Fibroblast of lung (primary cell): ENCODE results near the gene APOLD1. TPM values are rescaled to one million over a fixed set of nuclear protein-coding genes. Genes with fewer than 3 reads are reported as not detected.
"Not testable (repeated sequence)": the region's sequence is repeated elsewhere in the genome, so short reads cannot be mapped to it uniquely, and the experiment has no call there.

Source experiments
- DNase-seq, 2 donors: peaks; one replicate each; pipeline versions ENCODE4 v3.0.0 to v3.0.0-alpha.2; 2010; ENCODE audit warnings: low read depth in 2 of 2
- H2AFZ ChIP-seq: 2 replicates; pipeline ENCODE4 v1.5.1; 2012; ENCODE audit warnings: low read length, control low read depth, inconsistent platforms
- H3K27ac ChIP-seq: 2 replicates; pipeline ENCODE4 v1.5.1; 2011; ENCODE audit warnings: low read length, control low read depth; ENCODE audit not compliant: insufficient read depth
- H3K27me3 ChIP-seq: 2 replicates; pipeline ENCODE4 v1.5.1; 2011; ENCODE audit warnings: mild to moderate bottlenecking, low read length; ENCODE audit not compliant: control insufficient read depth, insufficient read depth
- H3K36me3 ChIP-seq: 2 replicates; pipeline ENCODE4 v1.5.1; 2011; ENCODE audit warnings: low read length; ENCODE audit not compliant: control insufficient read depth, insufficient read depth
- H3K4me1 ChIP-seq: 2 replicates; pipeline ENCODE4 v1.5.1; 2011; ENCODE audit warnings: low read length; ENCODE audit not compliant: control insufficient read depth, insufficient read depth; ENCODE audit errors: extremely low read depth
- H3K4me2 ChIP-seq: 2 replicates; pipeline ENCODE4 v1.5.1; 2011; ENCODE audit warnings: low read length, control low read depth; ENCODE audit not compliant: insufficient read depth; ENCODE audit errors: extremely low read depth
- H3K4me3 ChIP-seq, 4 experiments: fragments of 200-600 bp in 1 of 4; sonication (generic) in 1 of 4; replicated peaks in 1 of 4; 2 replicates each; pipeline ENCODE4 v1.5.1; 2011 to 2016; ENCODE audit warnings: low read length in 4 of 4, low read depth in 3 of 4, mild to moderate bottlenecking in 3 of 4, control low read depth in 2 of 4, inconsistent platforms in 1 of 4, mixed read lengths in 1 of 4; ENCODE audit not compliant: insufficient read depth in 1 of 4; ENCODE audit errors: control extremely low read depth in 1 of 4
- H3K79me2 ChIP-seq: 2 replicates; pipeline ENCODE4 v1.5.1; 2012; ENCODE audit warnings: mild to moderate bottlenecking, low read length, inconsistent platforms; ENCODE audit not compliant: control insufficient read depth, insufficient read depth
- H3K9ac ChIP-seq: 2 replicates; pipeline ENCODE4 v1.5.1; 2011; ENCODE audit warnings: mild to moderate bottlenecking, low read length, control low read depth; ENCODE audit not compliant: insufficient read depth
- H3K9me3 ChIP-seq: 2 replicates; pipeline ENCODE4 v1.5.1; 2012; ENCODE audit warnings: low read depth, low read length; ENCODE audit not compliant: control insufficient read depth, insufficient read depth
- H4K20me1 ChIP-seq: 2 replicates; pipeline ENCODE4 v1.5.1; 2011; ENCODE audit warnings: low read length; ENCODE audit not compliant: control insufficient read depth, insufficient read depth; ENCODE audit errors: extremely low read depth
- EZH2 ChIP-seq: IDR thresholded peaks from 2 replicates; pipeline ENCODE4 v1.5.1; 2012; ENCODE audit warnings: low read length, control low read depth, mild to moderate bottlenecking; ENCODE audit errors: missing control alignments
- polyA plus RNA-seq, 2 donors: library from polyadenylated mRNA; depleted of rRNA in 1 of 2; stranded (reverse) in 1 of 2; unstranded in 1 of 2; fragments of >200 nt; gene quantifications; 2 replicates each; pipeline ENCODE4 v1.2.1, GENCODE V29; 2011 to 2012; ENCODE audit warnings: missing spikeins in 1 of 2
- total RNA-seq: library from RNA; depleted of rRNA; stranded (reverse); fragments of >200 nt; gene quantifications from 2 replicates; pipeline ENCODE4 v1.2.1, GENCODE V29; 2014
- TF ChIP-seq, protein P1 (sequence below), 2 donors: IDR thresholded peaks in 1 of 2; conservative IDR thresholded peaks in 1 of 2; 1 replicate in 1 of 2; 2 replicates in 1 of 2; pipeline ENCODE4 v1.5.1; 2011 to 2012; ENCODE audit warnings: low read length in 2 of 2, control low read depth in 1 of 2, inconsistent platforms in 1 of 2, low read depth in 1 of 2, mild to moderate bottlenecking in 1 of 2

Gene APOLD1
- total and polyA plus RNA-seq, 2 donors (not counting 1 experiment from before 2014, with no cell fraction given) = 3.1 to 3.2 TPM

GRCh38 chr12:12837813-12838153, 52.3 kb downstream of the APOLD1 start:
- Histone ChIP-seq H3K9me3 (no peaks in the 10 kb centered on the region), H3K27ac (peak overlapping the region; percentile 55), H3K27me3 (no peaks in the 10 kb centered on the region), H3K79me2 (no peaks in the 10 kb centered on the region), H4K20me1 (no peaks in the 10 kb centered on the region), H3K36me3 (peaks cover 4% of the 10 kb centered on the region), H3K4me2 (no peak overlapping the region), H3K4me3 (no peak overlapping the region), H3K9ac (no peak overlapping the region), H2AFZ (no peak overlapping the region), H3K4me1 (peaks cover 10% of the 10 kb centered on the region)
- DNase-seq = no peak
- TF ChIP-seq EZH2 = no peak
- TF ChIP-seq, protein P1, sequence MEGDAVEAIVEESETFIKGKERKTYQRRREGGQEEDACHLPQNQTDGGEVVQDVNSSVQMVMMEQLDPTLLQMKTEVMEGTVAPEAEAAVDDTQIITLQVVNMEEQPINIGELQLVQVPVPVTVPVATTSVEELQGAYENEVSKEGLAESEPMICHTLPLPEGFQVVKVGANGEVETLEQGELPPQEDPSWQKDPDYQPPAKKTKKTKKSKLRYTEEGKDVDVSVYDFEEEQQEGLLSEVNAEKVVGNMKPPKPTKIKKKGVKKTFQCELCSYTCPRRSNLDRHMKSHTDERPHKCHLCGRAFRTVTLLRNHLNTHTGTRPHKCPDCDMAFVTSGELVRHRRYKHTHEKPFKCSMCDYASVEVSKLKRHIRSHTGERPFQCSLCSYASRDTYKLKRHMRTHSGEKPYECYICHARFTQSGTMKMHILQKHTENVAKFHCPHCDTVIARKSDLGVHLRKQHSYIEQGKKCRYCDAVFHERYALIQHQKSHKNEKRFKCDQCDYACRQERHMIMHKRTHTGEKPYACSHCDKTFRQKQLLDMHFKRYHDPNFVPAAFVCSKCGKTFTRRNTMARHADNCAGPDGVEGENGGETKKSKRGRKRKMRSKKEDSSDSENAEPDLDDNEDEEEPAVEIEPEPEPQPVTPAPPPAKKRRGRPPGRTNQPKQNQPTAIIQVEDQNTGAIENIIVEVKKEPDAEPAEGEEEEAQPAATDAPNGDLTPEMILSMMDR (conservative IDR thresholded peaks at IDR 0.05 in 1 of 2, IDR thresholded peaks at IDR 0.05 in 1 of 2; ENCODE audit: low read depth in 1 of 2, low read length in 2 of 2) = no peak

DNA sequence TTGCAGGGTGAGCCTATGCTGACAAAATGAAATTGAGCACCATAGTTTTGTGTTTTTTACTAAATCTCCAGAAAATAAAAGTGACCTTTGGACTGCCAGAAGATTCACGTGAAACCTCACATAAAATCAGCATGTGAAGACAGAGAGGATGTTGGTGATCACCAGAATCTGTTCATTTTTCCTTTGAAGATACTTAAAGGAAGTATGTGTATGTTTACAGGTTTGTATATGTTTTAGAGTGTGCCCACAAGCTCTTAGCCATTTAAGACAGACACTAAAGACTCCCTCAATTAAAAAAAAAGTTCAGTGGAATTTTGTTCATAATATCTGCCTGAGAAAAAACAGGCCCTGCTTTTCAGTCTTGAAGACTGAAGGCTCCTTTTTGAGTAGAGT, 53.5 kb downstream of the APOLD1 start:
- H3K79me2 ChIP-seq = no peaks in the 10 kb centered on the region
- TF ChIP-seq, protein P1 (conservative IDR thresholded peaks at IDR 0.05 in 1 of 2, IDR thresholded peaks at IDR 0.05 in 1 of 2; ENCODE audit: low read depth in 1 of 2, low read length in 2 of 2) = no peak
- TF ChIP-seq EZH2 = no peak

GRCh38 chr12:12839439-12839838, 54.0 kb downstream of the APOLD1 start:
- not testable (repeated sequence) for H3K4me2 ChIP-seq, H3K9me3 ChIP-seq, H2AFZ ChIP-seq, H3K36me3 ChIP-seq, DNase-seq, H3K27me3 ChIP-seq, H4K20me1 ChIP-seq, H3K9ac ChIP-seq, H3K79me2 ChIP-seq, H3K4me3 ChIP-seq
- H3K27ac ChIP-seq = peak overlapping the region; percentile 81
- H3K4me1 ChIP-seq = peaks cover 10% of the 10 kb centered on the region

More for the DNA sequence above, 53.5 kb downstream of the APOLD1 start:
- H3K9ac ChIP-seq = no peak overlapping the region
- peaks cover 10% of the 10 kb centered on the region for H3K4me1 ChIP-seq
- DNase-seq = no peak
- H3K4me3 ChIP-seq = no peak overlapping the region
- no peaks in the 10 kb centered on the region for H3K27me3 ChIP-seq
- no peak overlapping the region for H3K27ac ChIP-seq
- H3K9me3 ChIP-seq = no peaks in the 10 kb centered on the region
- peaks cover 4% of the 10 kb centered on the region for H3K36me3 ChIP-seq
- H4K20me1 ChIP-seq = no peaks in the 10 kb centered on the region
- H2AFZ ChIP-seq = no peak overlapping the region
- H3K4me2 ChIP-seq = no peak overlapping the region
